Peyer's patch (tissue), 4 donors: ENCODE measurements around the gene PDK3.

Source experiments
- CTCF ChIP-seq, 6 experiments: fragments of 450-650 bp in 4 of 6; fragments of 200-600 bp in 2 of 6; sonication (generic) in 1 of 6; IDR thresholded peaks; one replicate each; pipeline ENCODE4 v1.5.1; 2017 to 2019; ENCODE audit warnings: antibody characterized with exemption in 6 of 6, mild to moderate bottlenecking in 3 of 6, moderate library complexity in 1 of 6
- POLR2A ChIP-seq, 2 donors: fragments of 450-650 bp; IDR thresholded peaks; one replicate each; pipeline ENCODE4 v1.5.1; 2017; ENCODE audit warnings: antibody characterized with exemption in 2 of 2, mild to moderate bottlenecking in 2 of 2, moderate library complexity in 2 of 2

GRCh38 chrX:24498181-24498580, 33.1 kb downstream of the PDK3 start:
- TF ChIP-seq CTCF (IDR thresholded peaks at IDR 0.05): peak in 4 of 6 experiments; percentile 30 to 46 (median 42)
- no peak for TF ChIP-seq POLR2A (IDR thresholded peaks at IDR 0.05)
